ENCODE results near the gene METAP2. TPM values are rescaled to one million over a fixed set of nuclear protein-coding genes. Genes with fewer than 3 reads are reported as not detected.

Gene METAP2
- total and polyA plus RNA-seq, 12 donors: 41.3 to 86.4 (median 58.4) TPM

DNA sequence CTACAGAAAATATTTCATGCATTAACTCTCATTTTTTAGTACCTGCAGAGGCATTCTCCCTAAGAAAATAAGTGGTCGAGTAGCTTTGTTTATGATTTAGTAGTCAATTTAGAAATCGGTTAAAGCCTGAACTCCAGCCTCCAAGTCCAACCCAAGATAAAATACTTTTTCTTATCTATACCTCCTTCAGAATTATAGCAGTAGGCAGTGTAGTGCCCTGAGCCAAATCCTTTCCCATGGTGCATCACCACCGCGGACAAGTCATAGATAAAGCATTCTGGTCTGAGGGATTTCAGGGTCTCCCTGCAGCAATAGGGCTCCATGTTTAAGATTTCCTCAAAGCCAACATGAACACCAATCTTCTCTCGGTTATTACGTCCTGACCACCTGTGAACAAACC is 46.9 kb downstream of the METAP2 start:
- 79 to 80% methylated on average over 6 of the region's 6 CpGs for WGBS, 2 donors
- no peaks in the 10 kb centered on the region for H3K27me3 ChIP-seq

DNA sequence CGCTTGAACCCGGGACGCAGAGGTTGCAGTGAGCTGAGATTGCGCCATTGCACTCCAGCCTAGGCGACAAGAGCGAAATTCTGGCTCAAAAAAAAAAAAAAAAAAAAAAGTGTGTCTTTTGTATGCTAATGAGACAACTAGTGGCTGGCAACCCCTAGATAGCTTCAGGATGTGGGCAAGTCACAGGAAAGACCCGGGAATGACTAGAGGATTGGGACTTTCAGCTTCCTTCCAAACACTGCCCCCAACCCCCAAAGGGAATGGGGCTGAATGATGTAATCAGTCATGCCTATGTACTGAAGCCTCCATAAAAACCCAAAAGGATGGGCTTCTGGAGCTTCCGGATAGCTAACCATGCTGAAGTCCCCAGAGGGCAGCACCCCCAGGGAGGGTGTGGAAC is 48.7 kb downstream of the METAP2 start:
- Histone ChIP-seq H3K27ac (no peak overlapping the region), H3K36me3 (no peaks in the 10 kb centered on the region), H3K4me3 (no peak overlapping the region), H3K9me3 (no peaks in the 10 kb centered on the region), H3K4me1 (no peaks in the 10 kb centered on the region), H3K27me3 (no peaks in the 10 kb centered on the region)
- intact Hi-C loops (cut with DNase I): no loop called here
- TF ChIP-seq, protein P1, sequence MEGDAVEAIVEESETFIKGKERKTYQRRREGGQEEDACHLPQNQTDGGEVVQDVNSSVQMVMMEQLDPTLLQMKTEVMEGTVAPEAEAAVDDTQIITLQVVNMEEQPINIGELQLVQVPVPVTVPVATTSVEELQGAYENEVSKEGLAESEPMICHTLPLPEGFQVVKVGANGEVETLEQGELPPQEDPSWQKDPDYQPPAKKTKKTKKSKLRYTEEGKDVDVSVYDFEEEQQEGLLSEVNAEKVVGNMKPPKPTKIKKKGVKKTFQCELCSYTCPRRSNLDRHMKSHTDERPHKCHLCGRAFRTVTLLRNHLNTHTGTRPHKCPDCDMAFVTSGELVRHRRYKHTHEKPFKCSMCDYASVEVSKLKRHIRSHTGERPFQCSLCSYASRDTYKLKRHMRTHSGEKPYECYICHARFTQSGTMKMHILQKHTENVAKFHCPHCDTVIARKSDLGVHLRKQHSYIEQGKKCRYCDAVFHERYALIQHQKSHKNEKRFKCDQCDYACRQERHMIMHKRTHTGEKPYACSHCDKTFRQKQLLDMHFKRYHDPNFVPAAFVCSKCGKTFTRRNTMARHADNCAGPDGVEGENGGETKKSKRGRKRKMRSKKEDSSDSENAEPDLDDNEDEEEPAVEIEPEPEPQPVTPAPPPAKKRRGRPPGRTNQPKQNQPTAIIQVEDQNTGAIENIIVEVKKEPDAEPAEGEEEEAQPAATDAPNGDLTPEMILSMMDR (IDR thresholded peaks at IDR 0.05): no peak
- 90 to 91% methylated on average over 8 of the region's 8 CpGs for WGBS, 2 donors
- DNase-seq: no peak
- no peak for ATAC-seq

More for the DNA sequence above, 46.9 kb downstream of the METAP2 start:
- TF ChIP-seq, protein P1 (IDR thresholded peaks at IDR 0.05): no peak
- H3K4me1 ChIP-seq: no peaks in the 10 kb centered on the region
- H3K27ac ChIP-seq: no peak overlapping the region
- intact Hi-C loops (cut with DNase I): no loop called here
- H3K9me3 ChIP-seq: no peaks in the 10 kb centered on the region
- ATAC-seq: no peak
- DNase-seq: no peak
- peaks cover 0 to 6% (median 0%) of the 10 kb centered on the region in 9 donors for H3K36me3 ChIP-seq
- H3K4me3 ChIP-seq: no peak overlapping the region

DNA sequence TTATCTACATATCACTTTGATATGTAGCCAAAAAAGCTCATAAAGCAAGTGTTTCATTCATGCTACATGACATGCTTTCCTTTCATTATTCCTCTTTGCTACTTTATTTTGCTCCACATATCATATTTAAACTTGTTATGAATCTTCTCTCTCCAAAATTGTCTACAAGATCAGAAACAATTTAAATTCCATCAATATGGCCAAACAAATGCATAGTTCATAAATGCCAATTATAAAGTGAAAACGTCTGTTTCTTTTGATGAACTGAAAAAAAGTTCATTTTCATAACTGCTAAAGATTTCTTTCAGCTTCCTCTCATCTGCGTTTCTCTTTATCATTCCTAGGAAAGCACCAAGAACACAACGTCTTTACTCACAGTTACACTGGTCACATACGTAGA is 54.5 kb downstream of the METAP2 start:
- 68 to 75% methylated on average over 4 of the region's 4 CpGs for WGBS, 2 donors
- intact Hi-C loops (cut with DNase I): no loop called here
- TF ChIP-seq, protein P1 (IDR thresholded peaks at IDR 0.05): no peak

DNA sequence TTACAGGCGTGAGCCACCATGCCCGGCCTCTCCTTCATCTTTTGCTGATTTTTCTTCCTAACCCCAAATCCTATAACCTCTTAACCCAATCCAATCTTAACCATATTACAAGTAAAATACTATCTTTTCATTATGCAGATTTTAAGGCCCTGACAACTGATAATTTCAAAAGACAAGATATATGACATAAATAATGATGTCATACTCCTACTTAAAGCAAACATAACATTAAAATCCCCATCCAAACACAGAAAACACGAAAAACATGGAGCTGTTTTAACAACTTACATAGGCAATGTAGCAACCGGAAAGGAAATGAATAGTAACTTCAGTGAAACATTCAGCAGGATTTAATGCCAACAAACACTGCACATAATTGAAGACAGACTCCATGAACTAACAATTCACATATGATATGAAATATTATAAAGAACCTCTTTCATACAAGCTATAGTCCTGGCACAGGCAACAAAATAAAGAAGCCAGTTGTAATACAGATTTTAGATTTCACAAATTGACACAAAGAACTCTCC is 55.8 kb downstream of the METAP2 start:
- H3K36me3 ChIP-seq: no peaks in the 10 kb centered on the region
- 94% methylated on average over 4 of the region's 4 CpGs for WGBS, 2 donors
- no peak overlapping the region for H3K4me3 ChIP-seq
- no peak for ATAC-seq
- TF ChIP-seq, protein P1 (IDR thresholded peaks at IDR 0.05): no peak
- H3K27ac ChIP-seq: no peak overlapping the region
- no peak for DNase-seq
- intact Hi-C loops (cut with DNase I): loop anchor here (5.0 to 10.0 kb wide), 5 partner anchors 175 to 412 kb away; partner anchors contain the start of genes FGD6 (in 1 of the 10) and VEZT (in 1 of the 10)
- no peaks in the 10 kb centered on the region for H3K27me3 ChIP-seq
- H3K4me1 ChIP-seq: no peaks in the 10 kb centered on the region
- no peaks in the 10 kb centered on the region for H3K9me3 ChIP-seq

More for the DNA sequence above, 54.5 kb downstream of the METAP2 start:
- Histone ChIP-seq H3K27ac (no peak overlapping the region), H3K4me3 (no peak overlapping the region), H3K9me3 (no peaks in the 10 kb centered on the region), H3K4me1 (no peaks in the 10 kb centered on the region), H3K27me3 (no peaks in the 10 kb centered on the region), H3K36me3 (no peaks in the 10 kb centered on the region)
- DNase-seq (no peak), ATAC-seq (no peak)

Measured in heart right ventricle (tissue), 16 donors.